GM10248 (cell line): ENCODE data around the gene FNIP1.

Experiments used
- CTCF ChIA-PET: fragments of 300-600 bp; sonication (Branson Sonifier 250); formaldehyde crosslinking; extraction: SDS; loops from one replicate; lab custom pipeline; 2021; ENCODE audit warnings: antibody characterized with exemption; lab: Yijun Ruan, JAX
- POLR2A ChIA-PET: fragments of 350-650 bp; sonication (Branson Sonifier 250); formaldehyde crosslinking; extraction: SDS; loops from one replicate; lab custom pipeline; 2020; ENCODE audit warnings: antibody characterized with exemption; lab: Yijun Ruan, JAX
- DNase-seq: peaks from one replicate; pipeline ENCODE4 v3.0.0; 2012; ENCODE audit errors: extremely low spot score
- CTCF ChIP-seq: IDR thresholded peaks from 2 replicates; pipeline ENCODE4 v1.5.1; 2012; ENCODE audit warnings: mild to moderate bottlenecking, low read depth; ENCODE audit errors: extremely low read depth, missing control alignments, control extremely low read depth

FNIP1 gene

GRCh38 chr5:131617140-131617822 is 179.5 kb downstream of the FNIP1 start:
- CTCF ChIA-PET = interaction anchor here (0.9 kb wide), 1 partner anchor 28 kb away, joined by 3 read pairs; no protein-coding TSS in a partner anchor
- no peak for DNase-seq
- POLR2A ChIA-PET = interaction anchor here (0.6 kb wide), 1 partner anchor 14 kb away, joined by 3 read pairs; no protein-coding TSS in a partner anchor
- TF ChIP-seq CTCF = no peak

GRCh38 chr5:131615957-131616356 is 180.9 kb downstream of the FNIP1 start:
- TF ChIP-seq CTCF = no peak
- CTCF ChIA-PET = interaction anchor here (0.6 to 1.7 kb wide), 6 partner anchors 10 to 27 kb away, joined by 3 to 7 read pairs (median 3); no protein-coding TSS in a partner anchor
- no peak for DNase-seq
- POLR2A ChIA-PET = no interaction called here

- ChIA-PET CTCF (interaction anchor here (0.8 to 2.1 kb wide), 6 partner anchors 14 to 394 kb away, joined by 3 to 11 read pairs (median 4); no protein-coding TSS in a partner anchor), POLR2A (no interaction called here)
- no peak for DNase-seq
- no peak for TF ChIP-seq CTCF
These were observed 183.4 kb downstream of the FNIP1 start for GRCh38 chr5:131613423-131613822.

GRCh38 chr5:131611064-131611381 is 185.8 kb downstream of the FNIP1 start:
- ChIA-PET POLR2A (no interaction called here), CTCF (interaction anchor here (1.3 to 2.0 kb wide), 2 partner anchors 21 to 22 kb away, joined by 3 to 7 read pairs; no protein-coding TSS in a partner anchor)
- no peak for DNase-seq
- no peak for TF ChIP-seq CTCF

GRCh38 chr5:131610198-131611063 is 186.4 kb downstream of the FNIP1 start:
- CTCF ChIA-PET = interaction anchor here (0.8 to 2.1 kb wide), 6 partner anchors 18 to 397 kb away, joined by 3 to 9 read pairs (median 4); no protein-coding TSS in a partner anchor
- POLR2A ChIA-PET = no interaction called here
- no peak for DNase-seq
- TF ChIP-seq CTCF = no peak

- POLR2A ChIA-PET = no interaction called here
- CTCF ChIA-PET = interaction anchor here (0.8 to 2.1 kb wide), 5 partner anchors 19 to 398 kb away, joined by 3 to 9 read pairs (median 3); no protein-coding TSS in a partner anchor
- no peak for TF ChIP-seq CTCF
- DNase-seq = no peak
These were observed 187.0 kb downstream of the FNIP1 start for GRCh38 chr5:131609774-131610173.
